Pons (tissue), 1 donor: ENCODE measurements around the gene KRT39.
"Not testable (repeated sequence)": the region's sequence is repeated elsewhere in the genome, so short reads cannot be mapped to it uniquely, and the experiment has no call there.

Experiments
- DNase-seq: peaks from one replicate; pipeline ENCODE4 v3.0.0-alpha.2; 2016; ENCODE audit warnings: low spot score

KRT39 gene

GRCh38 chr17:40938981-40939380 lies 27.8 kb downstream of the KRT39 start:
- DNase-seq: no peak

GRCh38 chr17:40937384-40937819 lies 29.3 kb downstream of the KRT39 start, which contains the start of gene KRT23:
Gene KRT23 (minus strand): TSS chr17:40937646. CDS start chr17:40936603, 1,043 bp downstream.
- DNase-seq: no peak

GRCh38 chr17:40936976-40937375 lies 29.8 kb downstream of the KRT39 start:
- DNase-seq: no peak

GRCh38 chr17:40936437-40936971 lies 30.2 kb downstream of the KRT39 start:
- DNase-seq: no peak

GRCh38 chr17:40935624-40936023 lies 31.1 kb downstream of the KRT39 start:
- no peak for DNase-seq

- DNase-seq: peak; percentile 38
Measured at GRCh38 chr17:40932608-40933007, 34.1 kb downstream of the KRT39 start.

- no peak for DNase-seq
Measured at GRCh38 chr17:40931311-40931710, 35.4 kb downstream of the KRT39 start.

GRCh38 chr17:40926341-40926740 lies 40.4 kb downstream of the KRT39 start:
- no peak for DNase-seq

- DNase-seq: peak; percentile 74
Measured at GRCh38 chr17:40922239-40922638, 44.5 kb downstream of the KRT39 start.

GRCh38 chr17:40921026-40921425 lies 45.7 kb downstream of the KRT39 start:
- no peak for DNase-seq

GRCh38 chr17:40917116-40917515 lies 49.6 kb downstream of the KRT39 start:
- not testable (repeated sequence) for DNase-seq

GRCh38 chr17:40916366-40916765 lies 50.4 kb downstream of the KRT39 start:
- DNase-seq: no peak

GRCh38 chr17:40915721-40916256 lies 51.0 kb downstream of the KRT39 start:
- peak; percentile 25 for DNase-seq

GRCh38 chr17:40915199-40915661 lies 51.5 kb downstream of the KRT39 start:
- no peak for DNase-seq

GRCh38 chr17:40914075-40914855 lies 52.5 kb downstream of the KRT39 start:
- no peak for DNase-seq

- no peak for DNase-seq
Measured at GRCh38 chr17:40912486-40913210, 54.1 kb downstream of the KRT39 start.

- DNase-seq: peak; percentile 6
Measured at GRCh38 chr17:40910441-40910841, 56.3 kb downstream of the KRT39 start.

GRCh38 chr17:40909755-40910154 lies 57.0 kb downstream of the KRT39 start:
- no peak for DNase-seq

GRCh38 chr17:40909351-40909750 lies 57.4 kb downstream of the KRT39 start:
- DNase-seq: peak; percentile 81
